HepG2 (cell line): Measurements from ENCODE around the gene CRY1. TPM values are rescaled to one million over a fixed set of nuclear protein-coding genes. Genes with fewer than 3 reads are reported as not detected.

Source experiments
- ATAC-seq: fragments of 200-7000 bp; cut with Tn5 transposase; 3 replicates; pipeline ENCODE4 v1.9.1; 2020; ENCODE audit warnings: mild to moderate bottlenecking, moderate library complexity
- BruUV-seq: library from RNA; stranded (reverse); fragments of 400-500 nt; replicated peaks from 2 replicates; lab custom pipeline; 2021; lab: Mats Ljungman, UMichigan
- CTCF ChIA-PET: fragments of 300-600 bp; formaldehyde crosslinking; extraction: SDS; loops from one replicate; lab custom pipeline; 2021; ENCODE audit warnings: low total read pairs, inconsistent platforms, low intra/inter-chr PET ratio; lab: Yijun Ruan, JAX
- POLR2A ChIA-PET: fragments of 350-600 bp; sonication (Branson Sonifier 250); formaldehyde crosslinking; loops from one replicate; lab custom pipeline; 2020; ENCODE audit warnings: antibody characterized with exemption, inconsistent platforms; lab: Yijun Ruan, JAX
- DNase-seq: peaks from one replicate; pipeline ENCODE4 v3.0.0-alpha.2; 2015; ENCODE audit warnings: low spot score
- FAIRE-seq: peaks from 3 replicates; lab custom pipeline; 2011; peaks lifted over from hg19 to GRCh38; lab: Jason Lieb, UNC
- H2AFZ ChIP-seq: one replicate; pipeline ENCODE4 v1.6.1; 2011; ENCODE audit warnings: low read length, inconsistent platforms
- H3K27ac ChIP-seq: fragments of 300-600 bp; 3 replicates; pipeline ENCODE4 v1.8.0; 2011; ENCODE audit warnings: mixed run types, mild to moderate bottlenecking, mixed read lengths, low read length, inconsistent platforms; ENCODE audit not compliant: insufficient read depth; ENCODE audit errors: extremely low read length
- H3K27me3 ChIP-seq, 2 experiments: fragments of 200-600 bp in 1 of 2; 2 replicates in 1 of 2; 3 replicates in 1 of 2; pipeline versions ENCODE4 v1.6.0 to v1.8.0; 2011; ENCODE audit warnings: low read length in 2 of 2, mild to moderate bottlenecking in 2 of 2, moderate library complexity in 2 of 2, inconsistent platforms in 1 of 2; ENCODE audit not compliant: insufficient read depth in 2 of 2, control insufficient read depth in 1 of 2
- H3K36me3 ChIP-seq, 2 experiments: fragments of 200-600 bp in 1 of 2; replicated peaks in 1 of 2; 2 replicates in 1 of 2; 3 replicates in 1 of 2; pipeline versions ENCODE4 v1.5.1 to v1.8.0; 2011; ENCODE audit warnings: low read length in 2 of 2, inconsistent platforms in 1 of 2; ENCODE audit not compliant: insufficient read depth in 2 of 2, control insufficient read depth in 1 of 2
- H3K4me1 ChIP-seq: 2 replicates; pipeline ENCODE4 v1.5.1; 2012; ENCODE audit warnings: low read length, inconsistent platforms; ENCODE audit not compliant: insufficient read depth
- H3K4me2 ChIP-seq: 2 replicates; pipeline ENCODE4 v1.6.0; 2011; ENCODE audit warnings: low read depth, low read length, inconsistent platforms
- H3K4me3 ChIP-seq, 3 experiments: fragments of 200-600 bp in 1 of 3; sonication (generic), shearing (Covaris generic) in 1 of 3; replicated peaks in 1 of 3; 2 replicates each; pipeline ENCODE4 v1.5.1; 2011 to 2016; ENCODE audit warnings: low read length in 3 of 3, inconsistent platforms in 2 of 3, low read depth in 2 of 3, mild to moderate bottlenecking in 2 of 3, control low read depth in 1 of 3, mixed read lengths in 1 of 3; ENCODE audit not compliant: insufficient read depth in 1 of 3
- H3K79me2 ChIP-seq: one replicate; pipeline ENCODE4 v1.6.1; 2011; ENCODE audit warnings: low read length, inconsistent platforms; ENCODE audit not compliant: insufficient read depth
- H3K9ac ChIP-seq: 2 replicates; pipeline ENCODE4 v1.6.0; 2011; ENCODE audit warnings: mild to moderate bottlenecking, low read depth, low read length, inconsistent platforms; ENCODE audit not compliant: insufficient read depth
- H3K9me3 ChIP-seq: 2 replicates; pipeline ENCODE4 v1.5.1; 2012; ENCODE audit warnings: mild to moderate bottlenecking, low read length
- H4K20me1 ChIP-seq: 2 replicates; pipeline ENCODE4 v1.6.0; 2011; ENCODE audit warnings: inconsistent platforms, mild to moderate bottlenecking, low read length, moderate library complexity; ENCODE audit not compliant: insufficient read depth
- ATM ChIP-seq: fragments of 450-650 bp; IDR thresholded peaks from 2 replicates; pipeline ENCODE4 v1.7.1; 2017; ENCODE audit warnings: mild to moderate bottlenecking, borderline replicate concordance
- BCL6 ChIP-seq: IDR thresholded peaks from 2 replicates; pipeline ENCODE4 v1.6.1; 2016; ENCODE audit warnings: missing genetic modification reagents, missing compliant biosample characterization
- FOXA3 ChIP-seq: IDR thresholded peaks from 2 replicates; pipeline ENCODE4 v1.6.1; 2016; ENCODE audit warnings: missing genetic modification reagents, missing compliant biosample characterization
- FOXK1 ChIP-seq: sonication (generic); formaldehyde crosslinking; IDR thresholded peaks from 2 replicates; pipeline ENCODE4 v1.4.0; 2020; ENCODE audit warnings: low read depth, missing genetic modification reagents, borderline replicate concordance
- FOXK2 ChIP-seq: fragments of 450-650 bp; IDR thresholded peaks from 2 replicates; pipeline ENCODE4 v1.6.1; 2016
- KMT2B ChIP-seq: IDR thresholded peaks from 2 replicates; pipeline ENCODE4 v1.6.1; 2016; ENCODE audit warnings: missing genetic modification reagents, missing compliant biosample characterization
- MIER2 ChIP-seq: IDR thresholded peaks from 2 replicates; pipeline ENCODE4 v1.6.1; 2016; ENCODE audit warnings: missing biosample characterization, missing genetic modification reagents
- NCOA2 ChIP-seq: sonication (generic); formaldehyde crosslinking; IDR thresholded peaks from 2 replicates; pipeline ENCODE4 v1.8.0; 2022; ENCODE audit warnings: inconsistent platforms
- POLR2G ChIP-seq: fragments of 200-400 bp; formaldehyde crosslinking; IDR thresholded peaks from 2 replicates; pipeline ENCODE4 v1.6.1; 2018; ENCODE audit warnings: mild to moderate bottlenecking, low read depth, low read length, moderate library complexity
- SAP130 ChIP-seq: IDR thresholded peaks from 2 replicates; pipeline ENCODE4 v1.6.1; 2016; ENCODE audit warnings: low read depth
- SMAD3 ChIP-seq: sonication (generic); formaldehyde crosslinking; IDR thresholded peaks from 2 replicates; pipeline ENCODE4 v1.4.0; 2020; ENCODE audit warnings: missing genetic modification reagents
- STAG1 ChIP-seq: sonication (generic); formaldehyde crosslinking; IDR thresholded peaks from 2 replicates; pipeline ENCODE4 v1.4.0; 2020; ENCODE audit warnings: missing genetic modification reagents
- STAT5B ChIP-seq: sonication (generic); formaldehyde crosslinking; IDR thresholded peaks from 2 replicates; pipeline ENCODE4 v1.4.0; 2020; ENCODE audit warnings: missing genetic modification reagents
- SUZ12 ChIP-seq: fragments of 150-350 bp; IDR thresholded peaks from 2 replicates; pipeline ENCODE4 v1.6.1; 2014; ENCODE audit warnings: low read depth, low read length
- ZNF274 ChIP-seq: sonication (generic); formaldehyde crosslinking; IDR thresholded peaks from 2 replicates; pipeline ENCODE4 v1.5.1; 2020; ENCODE audit warnings: mild to moderate bottlenecking, missing genetic modification reagents
- ZNF331 ChIP-seq: sonication (generic); formaldehyde crosslinking; IDR thresholded peaks from 2 replicates; pipeline ENCODE4 v1.4.0; 2020; ENCODE audit warnings: missing genetic modification reagents
- ZNF44 ChIP-seq: sonication (generic); formaldehyde crosslinking; IDR thresholded peaks from 2 replicates; pipeline ENCODE4 v1.5.1; 2020; ENCODE audit warnings: mild to moderate bottlenecking, missing genetic modification reagents
- ZNF564 ChIP-seq: sonication (generic); formaldehyde crosslinking; IDR thresholded peaks from 2 replicates; pipeline ENCODE4 v1.8.1; 2023; ENCODE audit warnings: mild to moderate bottlenecking, missing genetic modification reagents
- ZNF615 ChIP-seq: sonication (generic); formaldehyde crosslinking; IDR thresholded peaks from 2 replicates; pipeline ENCODE4 v1.5.0; 2020; ENCODE audit warnings: mild to moderate bottlenecking, missing genetic modification reagents, borderline replicate concordance
- WGBS: methylation state at CpG from one replicate; pipeline ENCODE4 v1.1.6; 2017; ENCODE audit warnings: low lambda C conversion rate; 5-methylcytosine and 5-hydroxymethylcytosine counted together
- in situ Hi-C: cut with HindIII; loops from 2 replicates; pipeline ENCODE4 v1.10.0; 2017; ENCODE audit warnings: low pct_unique_long_range_greater_than_20kb; ENCODE audit not compliant: extremely low pct_ligation_motif_present
- intact Hi-C: fragments of 100-400 bp; cut with micrococcal nuclease; formaldehyde crosslinking; loops from one replicate; pipeline ENCODE4 v1.10.0; 2022; ENCODE audit not compliant: unreplicated experiment
- polyA plus RNA-seq, 8 experiments: library from polyadenylated mRNA; depleted of rRNA in 3 of 8; stranded (reverse) in 7 of 8; unstranded in 1 of 8; fragments of >200 nt; fragmentation: Illumina TruSeq in 4 of 8; extraction: Trizol in 4 of 8; gene quantifications; 2 replicates each; pipeline versions ENCODE4 v1.2.1 to v1.2.3, GENCODE V29; 2011 to 2016; ENCODE audit warnings: low read depth in 4 of 8, missing spikeins in 1 of 8, mixed read lengths in 1 of 8; ENCODE audit not compliant: insufficient read depth in 1 of 8
- total RNA-seq, 5 experiments: library from RNA; depleted of rRNA; stranded (reverse); fragments of >200 nt; fragmentation: Illumina TruSeq; extraction: Trizol; gene quantifications; 2 replicates each; pipeline ENCODE4 v1.2.3, GENCODE V29; 2016; ENCODE audit warnings: low read depth in 1 of 5
- TF ChIP-seq, protein P1 (sequence below): sonication (generic); formaldehyde crosslinking; IDR thresholded peaks from 2 replicates; pipeline ENCODE4 v1.5.1; 2020; ENCODE audit warnings: mild to moderate bottlenecking, missing genetic modification reagents
- TF ChIP-seq, protein P2 (sequence below): sonication (generic); formaldehyde crosslinking; IDR thresholded peaks from 2 replicates; pipeline ENCODE4 v1.4.0; 2020; ENCODE audit warnings: missing genetic modification reagents, mild to moderate bottlenecking, borderline replicate concordance

CRY1 gene
- total and polyA plus RNA-seq, 2 of the 13 experiments (the other 11 are each of a cell fraction or from before 2014, with no cell fraction given): 11.4 to 13.9 TPM

DNA sequence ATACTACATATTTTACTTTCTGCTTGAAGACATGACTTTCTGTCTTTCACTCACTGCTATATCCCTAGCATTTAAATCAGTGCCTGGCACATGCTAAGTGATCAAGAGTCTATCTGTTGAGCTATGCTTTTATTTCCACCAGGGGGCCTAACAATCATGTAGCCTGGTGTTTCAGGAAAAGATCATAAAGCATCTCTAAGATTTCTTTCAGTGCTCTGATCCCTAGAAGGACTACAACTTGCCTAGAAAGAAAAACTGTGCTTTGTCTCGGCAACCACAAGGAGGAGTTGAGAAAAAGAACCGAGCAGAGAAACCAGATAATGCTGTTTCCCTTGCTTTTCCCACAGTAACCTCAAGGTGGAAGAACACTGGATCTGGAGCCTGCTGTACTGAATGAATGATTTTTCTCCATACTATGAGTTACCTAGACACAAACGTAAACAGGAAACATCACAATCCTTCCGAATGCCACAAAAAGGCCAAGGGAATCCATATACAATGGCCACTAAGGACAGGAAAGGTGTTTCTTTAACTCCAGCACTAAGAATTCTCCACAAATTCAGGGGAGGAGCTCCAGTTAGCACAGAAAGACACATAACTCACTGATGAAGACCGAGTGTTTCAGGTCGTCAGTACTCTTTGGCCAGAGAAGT is 1.2 kb downstream of the CRY1 start:
- in situ Hi-C loops (no loop called here), intact Hi-C loops (loop anchor here (1.0 to 2.0 kb wide), 3 partner anchors 12 to 135 kb away; partner anchors contain the start of gene MTERF2)
- TSS peak; percentile 67 for BruUV-seq
- TF ChIP-seq MIER2 (CRISPR knock-in tag) (0 out of 2 replicates have a peak, but pooled peaks have one; percentile 19), STAG1 (CRISPR knock-in tag) (peak; percentile 44; the same call in 1 of the 2 replicates), ZNF44 (CRISPR knock-in tag) (peak; percentile 51; the same call in 1 of the 2 replicates), FOXA3 (CRISPR knock-in tag) (peak; percentile 18), BCL6 (CRISPR knock-in tag) (peak; percentile 97), SAP130 (CRISPR knock-in tag) (peak; percentile 78), ZNF564 (no peak), ZNF331 (peak; percentile 26; the same call in 1 of the 2 replicates), ZNF274 (no peak), KMT2B (peak; percentile 39; the same call in 1 of the 2 replicates), NCOA2 (0 out of 2 replicates have a peak, but pooled peaks have one; percentile 9), POLR2G (no peak), STAT5B (CRISPR knock-in tag) (no peak), FOXK2 (peak; percentile 78), SUZ12 (no peak), ATM (no peak), FOXK1 (peak; percentile 50; the same call in 1 of the 2 replicates), SMAD3 (no peak), ZNF615 (CRISPR knock-in tag) (no peak)
- TF ChIP-seq, protein P1, sequence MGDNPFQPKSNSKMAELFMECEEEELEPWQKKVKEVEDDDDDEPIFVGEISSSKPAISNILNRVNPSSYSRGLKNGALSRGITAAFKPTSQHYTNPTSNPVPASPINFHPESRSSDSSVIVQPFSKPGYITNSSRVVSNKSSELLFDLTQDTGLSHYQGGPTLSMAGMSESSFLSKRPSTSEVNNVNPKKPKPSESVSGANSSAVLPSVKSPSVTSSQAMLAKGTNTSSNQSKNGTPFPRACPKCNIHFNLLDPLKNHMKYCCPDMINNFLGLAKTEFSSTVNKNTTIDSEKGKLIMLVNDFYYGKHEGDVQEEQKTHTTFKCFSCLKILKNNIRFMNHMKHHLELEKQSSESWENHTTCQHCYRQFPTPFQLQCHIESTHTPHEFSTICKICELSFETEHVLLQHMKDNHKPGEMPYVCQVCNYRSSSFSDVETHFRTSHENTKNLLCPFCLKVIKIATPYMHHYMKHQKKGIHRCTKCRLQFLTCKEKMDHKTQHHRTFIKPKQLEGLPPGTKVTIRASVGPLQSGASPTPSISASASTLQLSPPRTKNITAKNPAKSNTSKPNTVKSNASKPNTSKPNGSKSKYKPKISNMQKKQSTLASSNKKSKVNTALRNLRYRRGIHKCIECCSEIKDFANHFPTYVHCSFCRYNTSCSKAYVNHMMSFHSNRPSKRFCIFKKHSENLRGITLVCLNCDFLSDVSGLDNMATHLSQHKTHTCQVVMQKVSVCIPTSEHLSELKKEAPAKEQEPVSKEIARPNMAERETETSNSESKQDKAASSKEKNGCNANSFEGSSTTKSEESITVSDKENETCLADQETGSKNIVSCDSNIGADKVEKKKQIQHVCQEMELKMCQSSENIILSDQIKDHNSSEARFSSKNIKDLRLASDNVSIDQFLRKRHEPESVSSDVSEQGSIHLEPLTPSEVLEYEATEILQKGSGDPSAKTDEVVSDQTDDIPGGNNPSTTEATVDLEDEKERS (CRISPR knock-in tag): 0 out of 2 replicates have a peak, but pooled peaks have one; percentile 20
- TF ChIP-seq, protein P2, sequence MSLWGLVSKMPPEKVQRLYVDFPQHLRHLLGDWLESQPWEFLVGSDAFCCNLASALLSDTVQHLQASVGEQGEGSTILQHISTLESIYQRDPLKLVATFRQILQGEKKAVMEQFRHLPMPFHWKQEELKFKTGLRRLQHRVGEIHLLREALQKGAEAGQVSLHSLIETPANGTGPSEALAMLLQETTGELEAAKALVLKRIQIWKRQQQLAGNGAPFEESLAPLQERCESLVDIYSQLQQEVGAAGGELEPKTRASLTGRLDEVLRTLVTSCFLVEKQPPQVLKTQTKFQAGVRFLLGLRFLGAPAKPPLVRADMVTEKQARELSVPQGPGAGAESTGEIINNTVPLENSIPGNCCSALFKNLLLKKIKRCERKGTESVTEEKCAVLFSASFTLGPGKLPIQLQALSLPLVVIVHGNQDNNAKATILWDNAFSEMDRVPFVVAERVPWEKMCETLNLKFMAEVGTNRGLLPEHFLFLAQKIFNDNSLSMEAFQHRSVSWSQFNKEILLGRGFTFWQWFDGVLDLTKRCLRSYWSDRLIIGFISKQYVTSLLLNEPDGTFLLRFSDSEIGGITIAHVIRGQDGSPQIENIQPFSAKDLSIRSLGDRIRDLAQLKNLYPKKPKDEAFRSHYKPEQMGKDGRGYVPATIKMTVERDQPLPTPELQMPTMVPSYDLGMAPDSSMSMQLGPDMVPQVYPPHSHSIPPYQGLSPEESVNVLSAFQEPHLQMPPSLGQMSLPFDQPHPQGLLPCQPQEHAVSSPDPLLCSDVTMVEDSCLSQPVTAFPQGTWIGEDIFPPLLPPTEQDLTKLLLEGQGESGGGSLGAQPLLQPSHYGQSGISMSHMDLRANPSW: 0 out of 2 replicates have a peak, but pooled peaks have one; percentile 13

More for the DNA sequence above, 1.2 kb downstream of the CRY1 start:
- peak overlapping the region; percentile 97 for H3K9ac ChIP-seq
- no peak overlapping the region for H2AFZ ChIP-seq
- H4K20me1 ChIP-seq: no peaks in the 10 kb centered on the region
- H3K4me1 ChIP-seq: peaks cover 24% of the 10 kb centered on the region
- WGBS: 2% methylated on average over 4 of the region's 6 CpGs
- ChIA-PET POLR2A (no interaction called here), CTCF (interaction anchor here (1.3 to 1.5 kb wide), 3 partner anchors 12 to 515 kb away, joined by 4 to 11 read pairs (median 5); no protein-coding TSS in a partner anchor)
- H3K4me2 ChIP-seq: peak overlapping the region; percentile 92
- H3K27me3 ChIP-seq: no peaks in the 10 kb centered on the region; a peak in 1 of 5 replicates
- FAIRE-seq (peak; percentile 96), DNase-seq (peak; percentile 86), ATAC-seq (peak; percentile 60)
- H3K79me2 ChIP-seq: peaks cover 41% of the 10 kb centered on the region
- H3K9me3 ChIP-seq: 0 out of 2 replicates have a peak, but pooled peaks cover 8% of the 10 kb centered on the region
- peak overlapping the region; percentile 70 to 95 (median 78) for H3K4me3 ChIP-seq
- H3K36me3 ChIP-seq: no peaks in the 10 kb centered on the region
- H3K27ac ChIP-seq: peak overlapping the region; percentile 99
